ENCODE data around the gene MAMLD1. TPM values are rescaled to one million over a fixed set of nuclear protein-coding genes. Genes with fewer than 3 reads are reported as not detected.

The MAMLD1 gene
- total RNA-seq, 2 donors from 2014 or later = 0.44 to 0.68 TPM

- H3K9me3 ChIP-seq (ENCODE audit: control insufficient read depth, low read length) = no peaks in the 10 kb centered on the region
- Mint-ChIP-seq H3K4me3 (no peak overlapping the region), H3K4me1 (peaks cover 3% of the 10 kb centered on the region), H3K9me3 (peaks cover 54% of the 10 kb centered on the region), H3K27ac (no peak overlapping the region), H3K36me3 (ENCODE audit: low read depth) (no peaks in the 10 kb centered on the region), H3K27me3 (ENCODE audit: insufficient read depth) (peaks cover 64% of the 10 kb centered on the region)
- H3K9ac ChIP-seq (ENCODE audit: extremely low read depth, low read length, poor library complexity, severe bottlenecking) = no peak overlapping the region
- peaks cover 51% of the 10 kb centered on the region for H3K27me3 ChIP-seq (ENCODE audit: control insufficient read depth, insufficient read depth, low read length, poor library complexity, severe bottlenecking)
- DNase-seq = peak; percentile 7
- H3K27ac ChIP-seq (ENCODE audit: low read depth, low read length) = no peak overlapping the region
- TF ChIP-seq CTCF (conservative IDR thresholded peaks at IDR 0.05) = no peak
- H3K4me3 ChIP-seq (ENCODE audit: low read length) = no peak overlapping the region
- H3K4me1 ChIP-seq (ENCODE audit: control insufficient read depth, insufficient read depth, low read length) = no peaks in the 10 kb centered on the region
- WGBS, 2 experiments (ENCODE audit: insufficient coverage in 1 of 2, insufficient read length in 1 of 2) = 91 to 100% methylated on average over 2 to 5 of the region's 5 CpGs
- H3K36me3 ChIP-seq (ENCODE audit: control insufficient read depth, insufficient read depth, low read length) = no peaks in the 10 kb centered on the region
Observed at GRCh38 chrX:150360331-150360730, 2.8 kb upstream of the MAMLD1 start.

DNA sequence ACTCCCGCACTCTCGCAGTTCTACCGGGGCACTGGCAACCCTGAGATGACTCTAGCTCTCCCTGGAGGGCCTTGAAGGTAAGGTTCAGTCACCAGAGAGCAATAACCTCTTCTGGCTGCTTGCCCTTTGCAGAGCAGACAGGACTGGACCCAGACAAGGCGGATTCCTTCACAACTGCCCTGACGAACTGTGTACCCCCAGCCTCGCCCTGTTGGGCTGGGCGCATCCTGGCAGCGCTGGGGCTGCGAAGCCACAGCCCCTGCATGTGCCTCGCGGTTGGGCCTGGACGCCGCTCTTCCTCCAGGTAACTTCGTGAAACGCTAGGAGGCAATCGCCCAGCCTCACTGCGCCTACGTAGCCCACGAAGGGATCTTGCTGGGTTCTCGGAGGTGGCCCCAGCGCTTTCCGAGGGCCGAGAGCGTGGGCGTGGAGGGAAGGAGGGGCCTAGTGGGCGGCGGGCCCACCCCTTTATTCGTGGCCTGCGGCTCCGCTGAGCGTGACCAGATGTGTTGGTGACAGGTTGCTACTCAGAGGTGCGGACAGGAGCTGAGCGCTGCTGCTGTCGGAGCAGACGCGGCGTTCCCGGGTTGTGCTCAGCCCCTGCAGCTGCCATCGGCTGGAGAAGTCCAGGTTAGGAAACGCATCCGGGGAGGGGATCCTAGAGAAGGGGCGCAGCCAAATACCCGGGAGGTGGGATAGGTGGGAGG is 1.9 kb upstream of the MAMLD1 start:
- peak overlapping the region; percentile 43 for H3K4me3 Mint-ChIP-seq
- Histone ChIP-seq H3K4me1 (ENCODE audit: control insufficient read depth, insufficient read depth, low read length) (no peaks in the 10 kb centered on the region), H3K36me3 (ENCODE audit: control insufficient read depth, insufficient read depth, low read length) (no peaks in the 10 kb centered on the region), H3K4me3 (ENCODE audit: low read length) (no peak overlapping the region), H3K27ac (ENCODE audit: low read depth, low read length) (no peak overlapping the region), H3K9ac (ENCODE audit: extremely low read depth, low read length, poor library complexity, severe bottlenecking) (no peak overlapping the region), H3K27me3 (ENCODE audit: control insufficient read depth, insufficient read depth, low read length, poor library complexity, severe bottlenecking) (peaks cover 52% of the 10 kb centered on the region), H3K9me3 (ENCODE audit: control insufficient read depth, low read length) (no peaks in the 10 kb centered on the region)
- peaks cover 5% of the 10 kb centered on the region for H3K4me1 Mint-ChIP-seq
- DNase-seq = peak; percentile 77
- H3K27me3 Mint-ChIP-seq (ENCODE audit: insufficient read depth) = peaks cover 71% of the 10 kb centered on the region
- H3K27ac Mint-ChIP-seq = no peak overlapping the region
- TF ChIP-seq CTCF (conservative IDR thresholded peaks at IDR 0.05) = peak; percentile 67
- no peaks in the 10 kb centered on the region for H3K36me3 Mint-ChIP-seq (ENCODE audit: low read depth)
- peaks cover 55% of the 10 kb centered on the region for H3K9me3 Mint-ChIP-seq
- WGBS, 2 experiments (ENCODE audit: insufficient coverage in 1 of 2, insufficient read length in 1 of 2) = 0 to 5% methylated on average over 5 to 43 of the region's 43 CpGs

- peaks cover 55% of the 10 kb centered on the region for H3K9me3 Mint-ChIP-seq
- no peak overlapping the region for H3K9ac ChIP-seq (ENCODE audit: extremely low read depth, low read length, poor library complexity, severe bottlenecking)
- no peak overlapping the region for H3K27ac ChIP-seq (ENCODE audit: low read depth, low read length)
- H3K36me3 Mint-ChIP-seq (ENCODE audit: low read depth) = no peaks in the 10 kb centered on the region
- H3K4me1 ChIP-seq (ENCODE audit: control insufficient read depth, insufficient read depth, low read length) = no peaks in the 10 kb centered on the region
- peaks cover 57% of the 10 kb centered on the region for H3K27me3 ChIP-seq (ENCODE audit: control insufficient read depth, insufficient read depth, low read length, poor library complexity, severe bottlenecking)
- DNase-seq = peak; percentile 66
- peaks cover 11% of the 10 kb centered on the region for H3K4me1 Mint-ChIP-seq
- 2% methylated on average over 33 of the region's 37 CpGs; no CpG with 5 or more reads in 1 of the 2 experiments for WGBS, 2 experiments (ENCODE audit: insufficient coverage in 1 of 2, insufficient read length in 1 of 2)
- no peak overlapping the region for H3K4me3 ChIP-seq (ENCODE audit: low read length)
- H3K36me3 ChIP-seq (ENCODE audit: control insufficient read depth, insufficient read depth, low read length) = no peaks in the 10 kb centered on the region
- H3K9me3 ChIP-seq (ENCODE audit: control insufficient read depth, low read length) = no peaks in the 10 kb centered on the region
- H3K4me3 Mint-ChIP-seq = peak overlapping the region; percentile 43
- no peak for TF ChIP-seq CTCF (conservative IDR thresholded peaks at IDR 0.05)
- no peak overlapping the region for H3K27ac Mint-ChIP-seq
- H3K27me3 Mint-ChIP-seq (ENCODE audit: insufficient read depth) = peaks cover 78% of the 10 kb centered on the region
Observed at GRCh38 chrX:150361777-150362351, 1.3 kb upstream of the MAMLD1 start.

All from endodermal cell (in vitro differentiated cells).